A172 (cell line): Measurements from ENCODE around the gene LAPTM5. TPM values are rescaled to one million over a fixed set of nuclear protein-coding genes. Genes with fewer than 3 reads are reported as not detected.
"Not testable (repeated sequence)": the region's sequence is repeated elsewhere in the genome, so short reads cannot be mapped to it uniquely, and the experiment has no call there.

Experiments used
- DNase-seq: peaks from one replicate; pipeline ENCODE4 v3.0.0-alpha.2; 2015; ENCODE audit warnings: low spot score
- total RNA-seq: library from RNA; depleted of rRNA; stranded (reverse); fragments of >200 nt; shearing (Covaris generic); gene quantifications from 2 replicates; pipeline ENCODE4 v1.2.3, GENCODE V29; 2014

The LAPTM5 gene
- total RNA-seq, 1 experiment from 2014 or later = not detected

- DNase-seq = no peak
Observed at GRCh38 chr1:30771005-30771404, 13.4 kb upstream of the LAPTM5 start.

GRCh38 chr1:30770150-30770549, 12.6 kb upstream of the LAPTM5 start:
- no peak for DNase-seq

- DNase-seq = no peak
Observed at GRCh38 chr1:30768830-30769718, 11.5 kb upstream of the LAPTM5 start.

- DNase-seq = no peak
Observed at GRCh38 chr1:30768159-30768829, 10.7 kb upstream of the LAPTM5 start.

GRCh38 chr1:30766948-30767347, 9.4 kb upstream of the LAPTM5 start:
- DNase-seq = not testable (repeated sequence)

- DNase-seq = no peak
Observed at GRCh38 chr1:30765556-30766434, 8.2 kb upstream of the LAPTM5 start.

GRCh38 chr1:30764939-30765555, 7.5 kb upstream of the LAPTM5 start:
- DNase-seq = no peak

GRCh38 chr1:30764396-30764795, 6.8 kb upstream of the LAPTM5 start:
- no peak for DNase-seq

- DNase-seq = peak; percentile 62
Observed at GRCh38 chr1:30763651-30764248, 6.2 kb upstream of the LAPTM5 start.

- no peak for DNase-seq
Observed at GRCh38 chr1:30762930-30763650, 5.5 kb upstream of the LAPTM5 start.

GRCh38 chr1:30762152-30762929, 4.8 kb upstream of the LAPTM5 start:
- no peak for DNase-seq

- no peak for DNase-seq
Observed at GRCh38 chr1:30761381-30762151, 4.0 kb upstream of the LAPTM5 start.

- DNase-seq = no peak
Observed at GRCh38 chr1:30760596-30761324, 3.2 kb upstream of the LAPTM5 start.

GRCh38 chr1:30759718-30760281, 2.2 kb upstream of the LAPTM5 start:
- DNase-seq = no peak

- no peak for DNase-seq
Observed at GRCh38 chr1:30758785-30759380, 1.3 kb upstream of the LAPTM5 start.

GRCh38 chr1:30758121-30758688, 631 bp upstream of the LAPTM5 start:
- no peak for DNase-seq
